Small intestine (tissue), 7 donors: ENCODE measurements around the gene GARS1. TPM values are rescaled to one million over a fixed set of nuclear protein-coding genes. Genes with fewer than 3 reads are reported as not detected.

ENCODE experiments used
- DNase-seq, 2 donors: peaks; one replicate each; pipeline versions ENCODE4 v3.0.0 to v3.0.0-alpha.2; 2013
- FAIRE-seq: peaks from 2 replicates; lab custom pipeline; 2012; peaks lifted over from hg19 to GRCh38; lab: Jason Lieb, UNC
- H3K27ac ChIP-seq, 3 donors: one replicate each; pipeline ENCODE4 v1.5.1; 2013; ENCODE audit warnings: low read length in 2 of 3, mild to moderate bottlenecking in 2 of 3, control low read depth in 1 of 3, inconsistent platforms in 1 of 3, low read depth in 1 of 3, moderate library complexity in 1 of 3
- H3K27me3 ChIP-seq, 3 donors: one replicate each; pipeline ENCODE4 v1.6.1; 2013; ENCODE audit warnings: low read length in 3 of 3, inconsistent platforms in 1 of 3; ENCODE audit not compliant: control insufficient read depth in 3 of 3, insufficient read depth in 3 of 3
- H3K36me3 ChIP-seq, 3 donors: one replicate each; pipeline ENCODE4 v1.6.1; 2013; ENCODE audit warnings: low read length in 3 of 3, inconsistent platforms in 1 of 3, low read depth in 1 of 3, mild to moderate bottlenecking in 1 of 3, moderate library complexity in 1 of 3; ENCODE audit not compliant: control insufficient read depth in 3 of 3, insufficient read depth in 2 of 3
- H3K4me1 ChIP-seq, 3 donors: one replicate each; pipeline ENCODE4 v1.6.1; 2013; ENCODE audit warnings: low read length in 2 of 3, inconsistent platforms in 1 of 3, low read depth in 1 of 3, mild to moderate bottlenecking in 1 of 3, moderate library complexity in 1 of 3; ENCODE audit not compliant: control insufficient read depth in 3 of 3, insufficient read depth in 2 of 3
- H3K4me3 ChIP-seq, 3 donors: one replicate each; pipeline ENCODE4 v1.5.1; 2013; ENCODE audit warnings: low read length in 3 of 3, control low read depth in 1 of 3, inconsistent platforms in 1 of 3, low read depth in 1 of 3, mild to moderate bottlenecking in 1 of 3, moderate library complexity in 1 of 3
- H3K9me3 ChIP-seq, 2 donors: one replicate each; pipeline ENCODE4 v1.6.1; 2013; ENCODE audit warnings: low read depth in 1 of 2, low read length in 1 of 2; ENCODE audit not compliant: control insufficient read depth in 2 of 2, insufficient read depth in 1 of 2
- WGBS, 3 donors: extraction: QIAGEN DNeasy Blood & Tissue Kit; methylation state at CpG; one replicate each; pipeline ENCODE4 v1.1.7; 2013; 5-methylcytosine and 5-hydroxymethylcytosine counted together
- polyA plus RNA-seq, 4 donors: library from polyadenylated mRNA; stranded (reverse) in 3 of 4; unstranded in 1 of 4; fragments of 200-250 nt in 3 of 4; fragments of 120-200 nt in 1 of 4; gene quantifications; one replicate each; pipeline versions ENCODE4 v1.2.1 to v1.2.3, GENCODE V29; 2013
- donor health status: healthy with polysubstance abuse.
- donor health status: control.
- donor health status: control.
- donor health status: Bipolar disorder and iron deficiency.
- donor health status: healthy.

GARS1 gene
- polyA plus RNA-seq, 4 donors, result 36.5 to 144 (median 65.1) TPM

DNA sequence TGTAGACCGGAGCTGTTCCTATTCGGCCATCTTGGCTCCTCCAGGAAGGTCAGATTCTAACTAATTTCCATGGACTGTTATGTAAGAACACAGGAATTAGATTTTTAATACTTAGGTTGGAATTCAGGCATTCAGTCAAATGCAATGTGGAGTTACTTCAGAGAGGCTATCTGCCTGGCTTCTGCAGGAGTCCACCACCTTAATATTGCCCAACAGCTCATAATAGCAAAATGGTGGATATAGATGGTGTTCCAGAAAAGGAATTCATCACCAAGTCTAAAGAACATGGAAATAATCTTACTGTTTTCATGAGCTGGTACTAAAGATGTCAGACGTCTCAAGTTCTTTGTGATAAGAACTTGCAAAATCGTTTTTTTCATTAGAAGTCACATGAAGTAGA is 48.1 kb downstream of the GARS1 start:
- H3K27me3 ChIP-seq, result no peaks in the 10 kb centered on the region
- DNase-seq, result peak; percentile 6 to 30
- H3K9me3 ChIP-seq, result no peaks in the 10 kb centered on the region
- H3K4me1 ChIP-seq, result no peaks in the 10 kb centered on the region
- FAIRE-seq, result no peak
- peaks cover 2 to 7% (median 3%) of the 10 kb centered on the region in 3 donors for H3K36me3 ChIP-seq
- 40 to 80% (median 78%) methylated on average over 4 of the region's 4 CpGs for WGBS, 3 donors
- peak overlapping the region in 1 of 3 donors; percentile 18 for H3K4me3 ChIP-seq
- H3K27ac ChIP-seq, result no peak overlapping the region

DNA sequence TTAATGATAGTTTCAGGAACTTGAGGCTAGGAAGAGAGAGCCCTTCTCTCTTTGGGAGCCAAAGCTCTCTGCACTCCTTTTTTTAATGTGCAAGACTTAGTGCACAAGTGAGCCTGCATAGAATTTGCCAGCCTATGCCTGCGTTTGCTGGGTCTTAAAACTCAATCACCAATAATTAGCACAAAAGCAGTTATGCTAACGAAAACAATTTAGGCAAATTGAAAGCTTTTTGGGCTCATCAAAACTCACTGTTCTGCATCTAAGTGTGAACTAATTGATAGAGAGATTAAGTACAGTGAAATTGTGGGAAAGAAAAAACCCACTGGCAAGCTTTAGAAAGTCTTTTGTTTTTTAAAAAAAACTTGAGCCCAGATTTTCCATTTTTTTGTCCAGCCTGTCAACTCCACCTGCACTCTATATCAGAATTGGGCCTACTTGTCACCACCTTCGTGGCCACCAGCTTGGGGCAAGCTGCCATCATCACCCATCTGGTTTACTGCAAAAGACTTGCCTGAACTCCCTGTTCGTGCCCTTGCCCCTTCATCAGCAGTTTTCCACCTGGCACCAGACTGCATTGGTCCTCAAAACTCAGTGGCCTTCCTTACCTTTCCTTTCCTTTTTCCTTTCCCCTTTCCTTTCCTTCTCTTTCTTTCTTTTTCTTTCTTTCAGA is 49.7 kb downstream of the GARS1 start:
- Histone ChIP-seq H3K27me3 (no peaks in the 10 kb centered on the region), H3K4me3 (no peak overlapping the region), H3K9me3 (no peaks in the 10 kb centered on the region), H3K27ac (no peak overlapping the region), H3K36me3 (peaks cover 2 to 7% (median 3%) of the 10 kb centered on the region in 3 donors), H3K4me1 (no peaks in the 10 kb centered on the region)
- WGBS, 3 donors, result 91 to 95% (median 94%) methylated on average over 4 of the region's 4 CpGs
- FAIRE-seq, result no peak
- no peak for DNase-seq

DNA sequence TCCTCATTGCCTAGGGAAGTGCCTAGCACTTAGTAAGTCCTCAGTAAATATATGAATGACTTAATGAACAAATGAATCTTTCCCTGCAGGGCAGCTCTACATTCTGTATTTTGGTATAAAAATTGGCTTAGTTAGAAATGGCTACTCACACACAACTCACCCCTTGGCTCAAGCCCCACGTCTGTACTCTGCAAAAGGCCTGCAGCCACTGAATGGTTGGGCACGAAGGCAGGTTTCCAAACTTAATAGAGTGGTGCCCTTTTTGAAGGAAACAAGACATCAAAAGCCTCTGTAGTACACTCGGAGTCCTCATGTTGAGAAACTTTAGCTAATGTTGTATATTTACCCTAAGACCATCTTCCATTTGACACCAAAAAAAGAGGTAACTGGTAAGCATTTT is 51.0 kb downstream of the GARS1 start:
- H3K4me1 ChIP-seq, result no peaks in the 10 kb centered on the region
- H3K9me3 ChIP-seq, result no peaks in the 10 kb centered on the region
- H3K36me3 ChIP-seq, result peaks cover 2 to 7% (median 3%) of the 10 kb centered on the region in 3 donors
- no peak for DNase-seq
- FAIRE-seq, result no peak
- H3K27ac ChIP-seq, result no peak overlapping the region
- H3K27me3 ChIP-seq, result no peaks in the 10 kb centered on the region
- no peak overlapping the region for H3K4me3 ChIP-seq
- WGBS, 3 donors, result 93 to 98% (median 95%) methylated on average over 3 of the region's 3 CpGs

DNA sequence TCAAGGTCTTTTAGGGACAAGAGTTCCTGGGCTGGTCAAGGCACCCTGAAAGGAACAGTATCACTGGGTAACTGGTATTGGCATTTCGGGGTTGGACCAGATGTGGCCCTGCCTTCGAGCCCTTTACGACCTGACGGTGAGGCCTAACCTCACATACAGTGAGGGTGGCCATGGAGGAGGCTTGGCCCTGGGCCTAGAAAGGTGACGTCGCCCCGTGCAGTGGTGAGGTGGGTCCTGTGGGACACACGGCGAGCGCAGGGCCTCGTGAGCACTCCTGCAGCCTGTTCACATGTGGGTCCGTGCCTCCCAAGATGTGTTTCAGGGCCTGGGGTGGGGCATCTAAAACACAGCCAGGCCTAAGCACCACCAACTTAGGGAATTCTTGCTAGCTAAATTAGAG is 51.5 kb downstream of the GARS1 start:
- Histone ChIP-seq H3K4me1 (no peaks in the 10 kb centered on the region), H3K27me3 (no peaks in the 10 kb centered on the region), H3K36me3 (peaks cover 2 to 7% (median 3%) of the 10 kb centered on the region in 3 donors), H3K9me3 (no peaks in the 10 kb centered on the region), H3K27ac (no peak overlapping the region), H3K4me3 (no peak overlapping the region)
- DNase-seq, result no peak
- 91 to 95% (median 94%) methylated on average over 12 of the region's 12 CpGs for WGBS, 3 donors
- FAIRE-seq, result no peak

DNA sequence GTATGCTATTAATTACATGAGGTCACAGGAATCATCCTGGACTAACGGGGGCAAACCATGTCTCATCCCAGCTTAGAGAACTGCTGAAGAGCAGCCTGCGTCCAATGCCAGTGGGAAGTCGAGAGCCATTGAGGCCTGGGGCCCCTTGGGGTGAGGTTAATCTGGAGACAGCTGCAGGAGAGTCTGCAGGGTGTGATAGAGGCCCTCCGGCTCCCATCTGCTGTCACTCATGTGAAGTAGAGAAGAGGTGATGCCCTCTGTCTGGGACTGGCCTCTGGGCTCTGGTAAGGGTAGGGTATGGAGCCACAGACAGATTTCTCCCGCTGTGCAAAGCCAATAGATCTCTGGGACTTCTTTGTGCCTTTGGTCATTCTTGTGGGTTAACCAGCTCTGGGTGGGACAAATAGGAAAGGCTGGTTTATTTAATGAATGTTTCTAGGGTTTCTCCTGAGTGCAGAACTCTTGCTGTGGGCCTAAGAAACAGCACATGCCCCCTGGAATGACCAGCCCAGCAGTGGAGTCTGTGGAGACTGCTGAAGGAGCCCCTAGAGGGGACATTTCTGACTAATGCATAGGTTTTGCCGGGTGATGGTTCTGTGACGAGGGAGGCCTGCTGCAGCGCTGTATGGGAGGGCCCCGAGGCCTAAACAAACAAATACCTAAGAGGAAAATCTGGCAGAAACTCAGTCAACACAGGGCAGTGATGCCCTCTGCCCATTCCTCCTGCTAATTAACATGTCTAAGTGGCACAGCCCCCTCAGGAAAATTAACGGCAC is 53.1 kb downstream of the GARS1 start:
- no peaks in the 10 kb centered on the region for H3K27me3 ChIP-seq
- no peaks in the 10 kb centered on the region for H3K9me3 ChIP-seq
- DNase-seq (no peak), FAIRE-seq (no peak)
- no peak overlapping the region for H3K4me3 ChIP-seq
- H3K27ac ChIP-seq, result no peak overlapping the region
- 87 to 88% (median 87%) methylated on average over 10 of the region's 10 CpGs for WGBS, 3 donors
- peaks cover 2 to 7% (median 3%) of the 10 kb centered on the region in 3 donors for H3K36me3 ChIP-seq
- no peaks in the 10 kb centered on the region for H3K4me1 ChIP-seq

DNA sequence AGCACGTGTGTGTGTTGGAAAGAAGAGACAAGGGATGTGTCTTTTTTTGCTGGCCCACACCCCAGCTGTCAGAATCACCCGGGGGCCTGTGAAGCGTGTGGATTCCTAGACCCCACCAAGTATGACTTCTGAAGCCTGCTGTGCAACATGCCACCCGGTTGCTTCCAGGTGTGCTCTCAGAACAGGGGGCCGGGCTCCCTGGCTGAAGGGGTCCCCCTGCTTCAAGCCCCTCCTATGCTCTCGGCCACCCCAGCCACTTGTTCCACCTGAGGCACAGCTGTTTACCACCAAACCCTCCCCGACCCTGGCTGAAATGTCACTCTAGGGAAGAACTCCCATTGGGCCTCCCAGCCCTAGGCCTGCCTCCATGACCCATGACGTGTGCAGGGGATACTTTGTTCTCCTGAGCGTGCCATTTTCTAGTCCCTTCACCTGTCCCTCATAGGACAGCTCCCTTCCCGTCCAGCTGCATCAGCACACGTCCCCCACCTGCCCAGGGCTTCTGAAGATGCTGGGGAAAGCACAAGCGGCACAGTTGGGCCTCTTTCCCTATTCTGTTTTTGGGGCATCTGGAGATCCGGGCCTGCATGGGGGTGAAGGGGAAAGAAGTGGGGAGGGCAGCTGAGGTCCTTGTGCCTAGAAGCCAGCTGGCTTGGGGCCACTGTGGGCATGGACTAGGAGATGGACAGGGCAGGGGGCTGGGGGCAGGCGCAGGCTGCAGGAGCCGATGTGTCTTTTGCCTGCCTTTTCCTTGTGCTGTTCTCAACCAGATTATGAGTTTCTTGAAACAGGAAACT is 54.3 kb downstream of the GARS1 start:
- Histone ChIP-seq H3K27me3 (no peaks in the 10 kb centered on the region), H3K4me3 (no peak overlapping the region), H3K9me3 (no peaks in the 10 kb centered on the region), H3K36me3 (peaks cover 2 to 7% (median 3%) of the 10 kb centered on the region in 3 donors), H3K27ac (no peak overlapping the region), H3K4me1 (no peaks in the 10 kb centered on the region)
- no peak for FAIRE-seq
- DNase-seq, result no peak
- whole genome bisulfite sequencing, 3 donors, result 89 to 94% (median 93%) methylated on average over 15 of the region's 15 CpGs

DNA sequence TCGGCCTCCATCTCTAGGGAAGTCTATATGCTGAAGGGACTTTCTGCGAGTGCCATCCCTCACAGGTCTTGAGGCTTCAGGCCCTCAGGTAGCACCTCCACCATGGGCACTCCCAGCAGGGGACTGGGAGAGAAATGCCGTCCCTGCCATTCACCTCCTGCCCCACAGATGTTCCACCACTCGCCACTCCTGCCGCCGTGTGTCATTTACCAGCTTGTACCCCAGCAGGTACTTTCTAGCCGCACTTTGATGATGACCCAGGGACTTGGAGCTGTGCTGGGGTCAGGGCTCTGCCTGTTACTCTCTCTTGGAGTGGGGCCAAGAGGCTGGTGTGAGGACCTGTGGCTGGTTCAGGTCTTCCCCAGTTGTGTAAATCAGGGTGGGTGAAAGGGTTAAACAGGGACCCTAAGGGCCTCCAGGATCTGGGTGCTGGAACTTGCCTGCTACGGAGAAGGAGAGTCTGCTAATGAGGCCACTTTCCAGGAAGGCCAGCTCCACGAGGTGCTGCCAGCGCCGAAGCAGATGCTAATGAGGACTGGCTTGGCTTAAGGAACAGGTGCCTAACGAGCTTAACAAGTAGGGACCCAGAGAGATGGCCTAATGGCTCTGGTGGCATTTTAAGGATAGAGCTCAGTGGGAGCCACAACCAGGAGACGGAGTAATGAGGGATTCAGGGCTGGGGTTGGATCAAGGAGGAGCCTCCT is 55.2 kb downstream of the GARS1 start:
- DNase-seq, result no peak

DNA sequence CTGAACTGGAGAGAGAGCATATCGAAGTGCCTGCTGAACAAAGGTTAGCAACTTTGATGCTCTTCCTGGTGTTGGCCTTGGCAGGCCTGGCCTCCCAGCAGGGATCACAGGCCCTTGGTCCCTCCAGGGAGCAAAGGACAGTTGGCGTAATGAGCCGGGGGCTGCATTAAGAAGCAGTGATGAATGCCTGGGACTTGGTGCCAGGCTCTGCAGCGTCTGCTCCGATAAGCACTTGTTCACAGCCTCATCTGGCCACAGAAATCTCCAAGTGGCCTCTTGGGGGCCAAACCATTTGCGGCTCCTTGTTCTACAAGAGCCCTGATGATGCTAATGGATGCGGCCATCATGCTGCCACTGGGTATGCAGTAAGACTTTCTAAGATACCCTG is 55.7 kb downstream of the GARS1 start:
- DNase-seq, result no peak
- no peak for FAIRE-seq
- 87 to 93% (median 91%) methylated on average over 7 of the region's 7 CpGs for WGBS, 3 donors
- Histone ChIP-seq H3K9me3 (no peaks in the 10 kb centered on the region), H3K4me1 (no peaks in the 10 kb centered on the region), H3K27ac (no peak overlapping the region), H3K4me3 (no peak overlapping the region), H3K36me3 (peaks cover 2 to 10% (median 3%) of the 10 kb centered on the region in 3 donors), H3K27me3 (no peaks in the 10 kb centered on the region)

More for the DNA sequence above, 55.2 kb downstream of the GARS1 start:
- H3K9me3 ChIP-seq, result no peaks in the 10 kb centered on the region
- no peaks in the 10 kb centered on the region for H3K27me3 ChIP-seq
- WGBS, 3 donors, result 86 to 92% (median 91%) methylated on average over 13 of the region's 13 CpGs
- FAIRE-seq, result no peak
- no peak overlapping the region for H3K27ac ChIP-seq
- H3K36me3 ChIP-seq, result peaks cover 2 to 14% (median 3%) of the 10 kb centered on the region in 3 donors
- H3K4me3 ChIP-seq, result no peak overlapping the region
- H3K4me1 ChIP-seq, result no peaks in the 10 kb centered on the region
